ENCODE data around the gene PMS1.

GRCh38 chr2:189876271-189876670 is 92.0 kb downstream of the PMS1 start:
- TF ChIP-seq POLR2AphosphoS5 (IDR thresholded peaks at IDR 0.05; ENCODE audit: borderline replicate concordance, low read depth, low read length) = no peak
- no peak for TF ChIP-seq EZH2 (IDR thresholded peaks at IDR 0.05)
- no peak for TF ChIP-seq FOXP2 (optimal IDR thresholded peaks at IDR 0.05; ENCODE audit: control extremely low read depth, extremely low read length, insufficient read depth)

All from SK-N-MC (cell line).